Measurements from ENCODE around the gene TBXAS1.

Gene TBXAS1

GRCh38 chr7:139991269-139991666 lies 162.2 kb downstream of the TBXAS1 start:
- ATAC-seq (ENCODE audit: low read depth): peak; percentile 21; the same call in 1 of the 3 replicates
- Histone ChIP-seq H3K4me3 (ENCODE audit: severe bottlenecking) (no peak overlapping the region), H3K4me1 (ENCODE audit: insufficient read depth, poor library complexity, severe bottlenecking) (no peaks in the 10 kb centered on the region), H3K36me3 (ENCODE audit: low read depth) (no peaks in the 10 kb centered on the region), H3K27ac (ENCODE audit: poor library complexity, severe bottlenecking) (no peak overlapping the region), H3K9me3 (ENCODE audit: severe bottlenecking) (no peaks in the 10 kb centered on the region), H3K27me3 (ENCODE audit: insufficient read depth, poor library complexity, severe bottlenecking) (no peaks in the 10 kb centered on the region)
- no peak for DNase-seq (ENCODE audit: low spot score)
- no peak for TF ChIP-seq CTCF (IDR thresholded peaks at IDR 0.05; ENCODE audit: poor library complexity, severe bottlenecking)

- Histone ChIP-seq H3K36me3 (ENCODE audit: low read depth) (no peaks in the 10 kb centered on the region), H3K4me1 (ENCODE audit: insufficient read depth, poor library complexity, severe bottlenecking) (no peaks in the 10 kb centered on the region), H3K27me3 (ENCODE audit: insufficient read depth, poor library complexity, severe bottlenecking) (no peaks in the 10 kb centered on the region), H3K9me3 (ENCODE audit: severe bottlenecking) (no peaks in the 10 kb centered on the region), H3K4me3 (ENCODE audit: severe bottlenecking) (no peak overlapping the region), H3K27ac (ENCODE audit: poor library complexity, severe bottlenecking) (no peak overlapping the region)
- ATAC-seq (ENCODE audit: low read depth): no peak
- no peak for DNase-seq (ENCODE audit: low spot score)
- TF ChIP-seq CTCF (IDR thresholded peaks at IDR 0.05; ENCODE audit: poor library complexity, severe bottlenecking): no peak
Observed at GRCh38 chr7:139991911-139992310, 162.8 kb downstream of the TBXAS1 start.

GRCh38 chr7:139992353-139993044 lies 163.4 kb downstream of the TBXAS1 start:
- H3K4me3 ChIP-seq (ENCODE audit: severe bottlenecking): no peak overlapping the region
- ATAC-seq (ENCODE audit: low read depth) (no peak), DNase-seq (ENCODE audit: low spot score) (no peak)
- H3K9me3 ChIP-seq (ENCODE audit: severe bottlenecking): no peaks in the 10 kb centered on the region
- no peaks in the 10 kb centered on the region for H3K4me1 ChIP-seq (ENCODE audit: insufficient read depth, poor library complexity, severe bottlenecking)
- no peaks in the 10 kb centered on the region for H3K27me3 ChIP-seq (ENCODE audit: insufficient read depth, poor library complexity, severe bottlenecking)
- no peak overlapping the region for H3K27ac ChIP-seq (ENCODE audit: poor library complexity, severe bottlenecking)
- TF ChIP-seq CTCF (IDR thresholded peaks at IDR 0.05; ENCODE audit: poor library complexity, severe bottlenecking): no peak
- no peaks in the 10 kb centered on the region for H3K36me3 ChIP-seq (ENCODE audit: low read depth)

- Histone ChIP-seq H3K4me1 (ENCODE audit: insufficient read depth, poor library complexity, severe bottlenecking) (no peaks in the 10 kb centered on the region), H3K9me3 (ENCODE audit: severe bottlenecking) (no peaks in the 10 kb centered on the region), H3K27ac (ENCODE audit: poor library complexity, severe bottlenecking) (no peak overlapping the region), H3K4me3 (ENCODE audit: severe bottlenecking) (no peak overlapping the region), H3K36me3 (ENCODE audit: low read depth) (no peaks in the 10 kb centered on the region), H3K27me3 (ENCODE audit: insufficient read depth, poor library complexity, severe bottlenecking) (no peaks in the 10 kb centered on the region)
- ATAC-seq (ENCODE audit: low read depth) (no peak), DNase-seq (ENCODE audit: low spot score) (no peak)
- no peak for TF ChIP-seq CTCF (IDR thresholded peaks at IDR 0.05; ENCODE audit: poor library complexity, severe bottlenecking)
Observed at GRCh38 chr7:139993169-139993568, 164.1 kb downstream of the TBXAS1 start.

- H3K4me3 ChIP-seq (ENCODE audit: severe bottlenecking): no peak overlapping the region
- no peaks in the 10 kb centered on the region for H3K9me3 ChIP-seq (ENCODE audit: severe bottlenecking)
- H3K4me1 ChIP-seq (ENCODE audit: insufficient read depth, poor library complexity, severe bottlenecking): no peaks in the 10 kb centered on the region
- H3K36me3 ChIP-seq (ENCODE audit: low read depth): no peaks in the 10 kb centered on the region
- ATAC-seq (ENCODE audit: low read depth): no peak
- no peak for DNase-seq (ENCODE audit: low spot score)
- H3K27me3 ChIP-seq (ENCODE audit: insufficient read depth, poor library complexity, severe bottlenecking): no peaks in the 10 kb centered on the region
- TF ChIP-seq CTCF (IDR thresholded peaks at IDR 0.05; ENCODE audit: poor library complexity, severe bottlenecking): no peak
- no peak overlapping the region for H3K27ac ChIP-seq (ENCODE audit: poor library complexity, severe bottlenecking)
Observed at GRCh38 chr7:139993592-139993991, 164.5 kb downstream of the TBXAS1 start.

All from RWPE2 (cell line).